Suprapubic skin (tissue), 4 donors: ENCODE measurements around the gene MAP2K7. TPM values are rescaled to one million over a fixed set of nuclear protein-coding genes. Genes with fewer than 3 reads are reported as not detected.

Experiments used
- DNase-seq, 2 donors: peaks; one replicate each; pipeline ENCODE4 v3.0.0-alpha.2; 2019; ENCODE audit warnings: low spot score in 2 of 2
- H3K27ac ChIP-seq: fragments of 200-600 bp; sonication (generic); one replicate; pipeline ENCODE4 v1.5.1; 2019
- H3K27me3 ChIP-seq: fragments of 200-600 bp; sonication (generic); one replicate; pipeline ENCODE4 v1.5.1; 2019
- H3K36me3 ChIP-seq: fragments of 200-600 bp; sonication (generic); one replicate; pipeline ENCODE4 v1.5.1; 2019
- H3K4me1 ChIP-seq: fragments of 200-600 bp; sonication (generic); one replicate; pipeline ENCODE4 v1.5.1; 2019
- H3K4me3 ChIP-seq: fragments of 200-600 bp; sonication (generic); one replicate; pipeline ENCODE4 v1.5.1; 2019; ENCODE audit warnings: mild to moderate bottlenecking
- H3K9me3 ChIP-seq: fragments of 200-600 bp; sonication (generic); one replicate; pipeline ENCODE4 v1.5.1; 2019
- CTCF ChIP-seq, 2 donors: fragments of 200-600 bp in 1 of 2; fragments of 450-650 bp in 1 of 2; sonication (generic) in 1 of 2; IDR thresholded peaks; one replicate each; pipeline ENCODE4 v1.5.1; 2016 to 2019; ENCODE audit warnings: antibody characterized with exemption in 2 of 2, mild to moderate bottlenecking in 1 of 2, moderate library complexity in 1 of 2
- EP300 ChIP-seq: sonication (generic); formaldehyde crosslinking; IDR thresholded peaks from one replicate; pipeline ENCODE4 v1.6.1; 2017; ENCODE audit warnings: antibody characterized with exemption
- POLR2A ChIP-seq, 2 donors: fragments of 450-650 bp; IDR thresholded peaks; one replicate each; pipeline ENCODE4 v1.6.1; 2017; ENCODE audit warnings: antibody characterized with exemption in 2 of 2, mild to moderate bottlenecking in 2 of 2, moderate library complexity in 2 of 2
- POLR2AphosphoS5 ChIP-seq, 3 donors: sonication (generic); formaldehyde crosslinking; IDR thresholded peaks; one replicate each; pipeline ENCODE4 v1.6.1; 2017; ENCODE audit warnings: antibody characterized with exemption in 3 of 3
- WGBS: methylation state at CpG from one replicate; pipeline ENCODE4 v1.1.5; 2018; 5-methylcytosine and 5-hydroxymethylcytosine counted together
- total RNA-seq, 4 donors: library from RNA; depleted of rRNA; stranded (reverse); fragments of >200 nt; gene quantifications; one replicate each; pipeline ENCODE4 v1.1.0, GENCODE V29; 2016

Gene MAP2K7
- total RNA-seq, 4 donors from 2014 or later, result 25.1 to 52.4 (median 29.3) TPM

DNA sequence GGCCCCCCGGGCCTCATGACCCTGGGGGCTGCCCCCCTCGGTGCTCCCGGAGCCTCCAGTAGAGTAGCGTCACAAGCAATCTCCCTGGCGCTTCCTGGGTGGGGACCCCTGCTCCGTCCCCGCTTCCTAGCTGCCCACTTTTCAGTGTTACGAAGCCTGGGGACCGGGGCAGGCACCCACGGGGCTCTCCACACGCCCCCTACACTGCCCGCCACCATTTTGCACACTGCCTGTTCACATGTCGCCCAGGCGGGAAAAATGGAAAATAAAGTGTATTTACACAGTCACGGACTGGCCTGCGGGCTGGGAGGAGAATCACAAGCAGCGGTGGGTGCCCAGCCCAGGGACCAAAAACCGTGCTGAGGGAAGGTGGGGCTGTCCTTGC, 39.0 kb upstream of the MAP2K7 start:
- Histone ChIP-seq H3K9me3 (no peaks in the 10 kb centered on the region), H3K27ac (no peak overlapping the region), H3K4me1 (peaks cover 43% of the 10 kb centered on the region), H3K36me3 (peaks cover 9% of the 10 kb centered on the region), H3K4me3 (no peak overlapping the region), H3K27me3 (peaks cover 7% of the 10 kb centered on the region)
- DNase-seq, result no peak
- 84% methylated on average over 14 of the region's 18 CpGs for WGBS
- TF ChIP-seq CTCF (IDR thresholded peaks at IDR 0.05), result no peak
- no peak for TF ChIP-seq POLR2A (IDR thresholded peaks at IDR 0.05)
- no peak for TF ChIP-seq EP300
- no peak for TF ChIP-seq POLR2AphosphoS5 (IDR thresholded peaks at IDR 0.05)

- Histone ChIP-seq H3K27me3 (peaks cover 7% of the 10 kb centered on the region), H3K4me1 (peaks cover 49% of the 10 kb centered on the region), H3K4me3 (no peak overlapping the region), H3K27ac (no peak overlapping the region), H3K36me3 (peaks cover 5% of the 10 kb centered on the region), H3K9me3 (no peaks in the 10 kb centered on the region)
- 49% methylated on average over 10 of the region's 10 CpGs for WGBS
- TF ChIP-seq CTCF (IDR thresholded peaks at IDR 0.05) (no peak), EP300 (no peak), POLR2AphosphoS5 (IDR thresholded peaks at IDR 0.05) (no peak), POLR2A (IDR thresholded peaks at IDR 0.05) (no peak)
- no peak for DNase-seq
Measured at GRCh38 chr19:7865262-7865911, 38.3 kb upstream of the MAP2K7 start.

DNA sequence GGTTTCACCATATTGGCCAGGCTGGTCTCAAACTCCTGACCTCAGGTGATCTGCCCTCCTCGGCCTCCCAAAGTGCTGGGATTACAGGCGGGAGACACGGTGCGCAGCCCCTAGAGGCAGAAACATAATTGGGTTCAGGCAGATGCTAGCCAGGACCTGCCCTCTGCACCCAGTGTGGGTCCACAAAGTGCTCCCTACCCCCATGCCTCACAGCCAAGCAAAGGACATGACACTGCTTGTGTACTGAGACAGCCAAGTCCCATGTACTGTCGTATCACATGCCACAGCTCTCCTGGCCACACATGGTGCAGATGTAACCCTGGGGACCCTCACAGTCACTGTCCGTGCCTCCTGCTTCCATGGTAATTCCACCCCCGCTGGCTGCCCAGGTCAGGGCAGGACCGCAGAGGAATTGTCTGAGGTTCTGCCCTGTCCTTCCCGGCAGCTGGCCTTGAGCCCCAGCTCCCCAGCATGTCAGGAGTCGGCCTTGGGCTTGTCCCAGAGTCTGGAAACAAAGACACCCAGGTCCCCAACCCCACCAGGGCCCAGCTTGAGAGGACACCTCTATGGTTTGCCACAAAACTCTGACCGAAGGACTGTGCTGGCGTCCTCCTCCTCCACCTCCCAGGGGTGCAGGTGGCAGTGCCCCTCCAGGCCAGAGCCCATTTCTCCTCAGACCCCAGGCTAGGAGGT, 37.1 kb upstream of the MAP2K7 start:
- DNase-seq, result no peak
- H3K36me3 ChIP-seq, result peaks cover 3% of the 10 kb centered on the region
- H3K4me1 ChIP-seq, result peaks cover 57% of the 10 kb centered on the region
- H3K27me3 ChIP-seq, result peaks cover 7% of the 10 kb centered on the region
- H3K4me3 ChIP-seq, result no peak overlapping the region
- H3K27ac ChIP-seq, result peak overlapping the region; percentile 39
- H3K9me3 ChIP-seq, result no peaks in the 10 kb centered on the region
- 53% methylated on average over 8 of the region's 12 CpGs for WGBS
- TF ChIP-seq EP300, result no peak
- no peak for TF ChIP-seq CTCF (IDR thresholded peaks at IDR 0.05)
- no peak for TF ChIP-seq POLR2A (IDR thresholded peaks at IDR 0.05)
- TF ChIP-seq POLR2AphosphoS5 (IDR thresholded peaks at IDR 0.05), result no peak

GRCh38 chr19:7867092-7867844, 36.4 kb upstream of the MAP2K7 start:
- Histone ChIP-seq H3K36me3 (peaks cover 3% of the 10 kb centered on the region), H3K27ac (no peak overlapping the region), H3K4me1 (peaks cover 56% of the 10 kb centered on the region), H3K4me3 (no peak overlapping the region), H3K27me3 (peaks cover 10% of the 10 kb centered on the region), H3K9me3 (no peaks in the 10 kb centered on the region)
- WGBS, result 89% methylated on average over 6 of the region's 9 CpGs
- DNase-seq, result no peak
- TF ChIP-seq POLR2A (IDR thresholded peaks at IDR 0.05), result no peak
- no peak for TF ChIP-seq CTCF (IDR thresholded peaks at IDR 0.05)
- no peak for TF ChIP-seq EP300
- TF ChIP-seq POLR2AphosphoS5 (IDR thresholded peaks at IDR 0.05), result no peak

DNA sequence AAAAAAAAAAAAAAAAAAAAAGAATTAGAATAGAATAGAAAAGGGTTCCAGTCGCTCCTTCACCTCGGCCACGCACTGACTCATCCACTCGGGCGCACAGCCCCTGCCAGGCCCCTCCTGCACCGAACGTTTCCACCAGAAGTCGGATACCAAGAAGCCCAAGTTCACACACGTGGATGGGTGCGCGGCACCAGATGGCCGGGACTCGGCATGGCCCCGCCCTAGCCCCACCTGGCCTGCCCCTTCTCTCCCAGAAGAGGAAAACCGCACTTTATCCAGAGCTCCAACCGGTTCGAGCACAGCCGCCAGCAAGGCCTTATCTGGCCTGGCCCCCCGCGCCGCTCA, 35.4 kb upstream of the MAP2K7 start:
- TF ChIP-seq EP300, result no peak
- TF ChIP-seq POLR2A (IDR thresholded peaks at IDR 0.05), result no peak
- no peak for TF ChIP-seq POLR2AphosphoS5 (IDR thresholded peaks at IDR 0.05)
- H3K27ac ChIP-seq, result peak overlapping the region; percentile 77
- H3K4me3 ChIP-seq, result peak overlapping the region; percentile 51
- H3K4me1 ChIP-seq, result peaks cover 57% of the 10 kb centered on the region
- 6% methylated on average over 21 of the region's 21 CpGs for WGBS
- no peaks in the 10 kb centered on the region for H3K9me3 ChIP-seq
- H3K27me3 ChIP-seq, result peaks cover 21% of the 10 kb centered on the region
- DNase-seq, result no peak
- peaks cover 3% of the 10 kb centered on the region for H3K36me3 ChIP-seq
